GM23338 (cell line): Measurements from ENCODE around the gene CYSTM1. TPM values are rescaled to one million over a fixed set of nuclear protein-coding genes. Genes with fewer than 3 reads are reported as not detected.

ENCODE experiments used
- ATAC-seq: fragments of 200-7000 bp; cut with Tn5 transposase; 3 replicates; pipeline ENCODE4 v1.9.1; 2020
- DNase-seq: peaks from one replicate; pipeline ENCODE4 v3.0.0-alpha.2; 2015; ENCODE audit warnings: low spot score
- H2AFZ ChIP-seq: fragments of 200-600 bp; sonication (generic); 2 replicates; pipeline ENCODE4 v1.8.0; 2016; ENCODE audit warnings: antibody characterized with exemption, mild to moderate bottlenecking, moderate library complexity
- H3F3A ChIP-seq: fragments of 200-600 bp; sonication (generic); replicated peaks from 2 replicates; pipeline ENCODE4 v1.8.0; 2017; ENCODE audit warnings: antibody characterized with exemption, mixed run types, low read depth
- H3K27ac ChIP-seq: fragments of 200-600 bp; sonication (generic); 2 replicates; pipeline ENCODE4 v1.6.1; 2016; ENCODE audit warnings: low read depth
- H3K27me3 ChIP-seq: fragments of 200-600 bp; sonication (generic); 2 replicates; pipeline ENCODE4 v1.8.0; 2016; ENCODE audit warnings: mild to moderate bottlenecking, mixed run types, moderate library complexity; ENCODE audit not compliant: insufficient read depth
- H3K36me3 ChIP-seq: fragments of 200-600 bp; sonication (generic); 2 replicates; pipeline ENCODE4 v1.8.0; 2016; ENCODE audit warnings: mild to moderate bottlenecking; ENCODE audit not compliant: insufficient read depth
- H3K4me1 ChIP-seq: fragments of 200-600 bp; sonication (generic); 2 replicates; pipeline ENCODE4 v1.8.0; 2016; ENCODE audit warnings: mild to moderate bottlenecking, moderate library complexity; ENCODE audit not compliant: insufficient read depth
- H3K4me2 ChIP-seq: fragments of 200-600 bp; sonication (generic); 2 replicates; pipeline ENCODE4 v1.7.1; 2017; ENCODE audit warnings: mixed run types
- H3K4me3 ChIP-seq: fragments of 200-600 bp; sonication (generic); 2 replicates; pipeline ENCODE4 v1.6.1; 2016; ENCODE audit warnings: mixed run types
- H3K79me2 ChIP-seq: fragments of 200-600 bp; sonication (generic); replicated peaks from 2 replicates; pipeline ENCODE4 v1.8.0; 2017; ENCODE audit warnings: mild to moderate bottlenecking; ENCODE audit not compliant: insufficient read depth
- H3K9me2 ChIP-seq: fragments of 200-600 bp; sonication (generic); 2 replicates; pipeline ENCODE4 v1.8.0; 2017; ENCODE audit not compliant: insufficient read depth
- H4K20me1 ChIP-seq: fragments of 200-600 bp; sonication (generic); replicated peaks from 2 replicates; pipeline ENCODE4 v1.8.0; 2017; ENCODE audit warnings: mild to moderate bottlenecking; ENCODE audit not compliant: insufficient read depth
- H3K27ac Mint-ChIP-seq: 2 replicates; pipeline ENCODE4 v1.8.0; 2020; ENCODE audit warnings: inconsistent platforms, mild to moderate bottlenecking, moderate library complexity, mixed read lengths
- H3K27me3 Mint-ChIP-seq: 3 replicates; pipeline ENCODE4 v1.8.0; 2022; ENCODE audit warnings: low read depth, mild to moderate bottlenecking, moderate library complexity, mixed read lengths, inconsistent platforms; ENCODE audit not compliant: insufficient read depth, poor library complexity
- H3K36me3 Mint-ChIP-seq: 3 replicates; pipeline ENCODE4 v1.8.0; 2021; ENCODE audit warnings: low read depth, mild to moderate bottlenecking, inconsistent platforms, moderate library complexity, mixed read lengths
- H3K4me1 Mint-ChIP-seq: 3 replicates; pipeline ENCODE4 v1.8.0; 2020; ENCODE audit warnings: mild to moderate bottlenecking, inconsistent platforms, mixed read lengths
- H3K4me3 Mint-ChIP-seq: 3 replicates; pipeline ENCODE4 v1.8.0; 2021; ENCODE audit warnings: moderate library complexity, mild to moderate bottlenecking, inconsistent platforms, mixed read lengths
- H3K9me3 Mint-ChIP-seq: 3 replicates; pipeline ENCODE4 v1.8.0; 2020; ENCODE audit warnings: moderate library complexity, mild to moderate bottlenecking, inconsistent platforms, mixed read lengths
- EZH2 ChIP-seq: fragments of 200-600 bp; sonication (generic); IDR thresholded peaks from one replicate; pipeline ENCODE4 v1.8.0; 2017; ENCODE audit warnings: antibody characterized with exemption, mild to moderate bottlenecking, low read depth; ENCODE audit not compliant: unreplicated experiment
- JUNB ChIP-seq: IDR thresholded peaks from one replicate; pipeline ENCODE4 v1.6.1; 2016; ENCODE audit warnings: antibody characterized with exemption; ENCODE audit not compliant: unreplicated experiment
- NANOG ChIP-seq: IDR thresholded peaks from 2 replicates; pipeline ENCODE4 v1.6.1; 2016; ENCODE audit warnings: antibody characterized with exemption, borderline replicate concordance
- ZNF114 ChIP-seq: fragments of 250-450 bp; sonication (Bioruptor Pico); IDR thresholded peaks from 2 replicates; pipeline ENCODE4 v1.5.0; 2020; ENCODE audit warnings: mild to moderate bottlenecking, moderate library complexity
- ZNF331 ChIP-seq: fragments of 250-450 bp; sonication (Bioruptor Pico); IDR thresholded peaks from 2 replicates; pipeline ENCODE4 v1.5.0; 2020; ENCODE audit warnings: low read depth, mild to moderate bottlenecking, moderate library complexity
- polyA plus RNA-seq: library from polyadenylated mRNA; unstranded; fragments of >200 nt; fragmentation: Nextera tagmentation; extraction: Ambion mirVana; gene quantifications from 2 replicates; pipeline ENCODE4 v1.2.1, GENCODE V29; 2016
- total RNA-seq: library from RNA; depleted of rRNA; stranded (reverse); fragments of >200 nt; shearing (Covaris generic); gene quantifications from 2 replicates; pipeline ENCODE4 v1.2.3, GENCODE V29; 2014
- TF ChIP-seq, protein P1 (sequence below): fragments of 250-450 bp; sonication (Bioruptor Pico); IDR thresholded peaks from 2 replicates; pipeline ENCODE4 v1.5.0; 2020; ENCODE audit warnings: mild to moderate bottlenecking, moderate library complexity
- TF ChIP-seq, protein P2 (sequence below), 2 experiments: fragments of 200-600 bp in 1 of 2; sonication (generic) in 1 of 2; conservative IDR thresholded peaks; 2 replicates each; pipeline versions ENCODE4 v1.5.1 to v1.6.1; 2016 to 2017; ENCODE audit warnings: antibody characterized with exemption in 2 of 2, low read depth in 2 of 2, mild to moderate bottlenecking in 2 of 2, moderate library complexity in 1 of 2

The CYSTM1 gene
- total and polyA plus RNA-seq, 2 experiments from 2014 or later: 14.4 to 46.0 TPM

DNA sequence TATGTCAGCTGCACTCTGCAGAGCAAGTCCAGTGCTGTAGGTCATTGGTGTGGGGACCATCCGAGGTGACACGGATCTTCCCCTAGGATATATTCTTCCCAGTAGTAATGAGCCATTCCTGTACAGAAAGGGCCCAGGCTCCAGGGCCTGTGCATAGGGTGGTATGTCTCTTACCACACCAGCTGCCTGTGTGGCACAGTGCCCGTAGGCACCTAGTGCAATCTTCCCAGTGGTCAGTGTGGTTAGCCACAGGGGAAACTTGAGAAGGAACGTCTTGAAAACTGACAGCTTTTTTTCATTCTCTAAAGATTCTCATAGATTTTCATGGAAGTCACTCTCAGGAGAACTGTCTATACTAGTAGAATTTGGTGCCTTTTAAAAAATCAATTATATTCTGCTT, 39.8 kb downstream of the CYSTM1 start:
- no peaks in the 10 kb centered on the region for H3K79me2 ChIP-seq
- H3K4me2 ChIP-seq: no peak overlapping the region
- H2AFZ ChIP-seq: no peak overlapping the region
- H3K36me3 ChIP-seq: no peaks in the 10 kb centered on the region
- no peaks in the 10 kb centered on the region for H3K9me2 ChIP-seq
- 0 out of 2 replicates have a peak, but pooled peaks cover 4% of the 10 kb centered on the region for H4K20me1 ChIP-seq
- no peak overlapping the region for H3K4me3 ChIP-seq
- Mint-ChIP-seq H3K4me3 (no peak overlapping the region), H3K9me3 (no peaks in the 10 kb centered on the region), H3K36me3 (no peaks in the 10 kb centered on the region), H3K4me1 (peaks cover 6% of the 10 kb centered on the region; the same call in 2 of the 3 replicates), H3K27me3 (no peaks in the 10 kb centered on the region), H3K27ac (no peak overlapping the region)
- no peaks in the 10 kb centered on the region for H3K4me1 ChIP-seq
- H3F3A ChIP-seq: no peaks in the 10 kb centered on the region
- ATAC-seq: no peak
- TF ChIP-seq ZNF114 (CRISPR knock-in tag): no peak
- TF ChIP-seq, protein P1, sequence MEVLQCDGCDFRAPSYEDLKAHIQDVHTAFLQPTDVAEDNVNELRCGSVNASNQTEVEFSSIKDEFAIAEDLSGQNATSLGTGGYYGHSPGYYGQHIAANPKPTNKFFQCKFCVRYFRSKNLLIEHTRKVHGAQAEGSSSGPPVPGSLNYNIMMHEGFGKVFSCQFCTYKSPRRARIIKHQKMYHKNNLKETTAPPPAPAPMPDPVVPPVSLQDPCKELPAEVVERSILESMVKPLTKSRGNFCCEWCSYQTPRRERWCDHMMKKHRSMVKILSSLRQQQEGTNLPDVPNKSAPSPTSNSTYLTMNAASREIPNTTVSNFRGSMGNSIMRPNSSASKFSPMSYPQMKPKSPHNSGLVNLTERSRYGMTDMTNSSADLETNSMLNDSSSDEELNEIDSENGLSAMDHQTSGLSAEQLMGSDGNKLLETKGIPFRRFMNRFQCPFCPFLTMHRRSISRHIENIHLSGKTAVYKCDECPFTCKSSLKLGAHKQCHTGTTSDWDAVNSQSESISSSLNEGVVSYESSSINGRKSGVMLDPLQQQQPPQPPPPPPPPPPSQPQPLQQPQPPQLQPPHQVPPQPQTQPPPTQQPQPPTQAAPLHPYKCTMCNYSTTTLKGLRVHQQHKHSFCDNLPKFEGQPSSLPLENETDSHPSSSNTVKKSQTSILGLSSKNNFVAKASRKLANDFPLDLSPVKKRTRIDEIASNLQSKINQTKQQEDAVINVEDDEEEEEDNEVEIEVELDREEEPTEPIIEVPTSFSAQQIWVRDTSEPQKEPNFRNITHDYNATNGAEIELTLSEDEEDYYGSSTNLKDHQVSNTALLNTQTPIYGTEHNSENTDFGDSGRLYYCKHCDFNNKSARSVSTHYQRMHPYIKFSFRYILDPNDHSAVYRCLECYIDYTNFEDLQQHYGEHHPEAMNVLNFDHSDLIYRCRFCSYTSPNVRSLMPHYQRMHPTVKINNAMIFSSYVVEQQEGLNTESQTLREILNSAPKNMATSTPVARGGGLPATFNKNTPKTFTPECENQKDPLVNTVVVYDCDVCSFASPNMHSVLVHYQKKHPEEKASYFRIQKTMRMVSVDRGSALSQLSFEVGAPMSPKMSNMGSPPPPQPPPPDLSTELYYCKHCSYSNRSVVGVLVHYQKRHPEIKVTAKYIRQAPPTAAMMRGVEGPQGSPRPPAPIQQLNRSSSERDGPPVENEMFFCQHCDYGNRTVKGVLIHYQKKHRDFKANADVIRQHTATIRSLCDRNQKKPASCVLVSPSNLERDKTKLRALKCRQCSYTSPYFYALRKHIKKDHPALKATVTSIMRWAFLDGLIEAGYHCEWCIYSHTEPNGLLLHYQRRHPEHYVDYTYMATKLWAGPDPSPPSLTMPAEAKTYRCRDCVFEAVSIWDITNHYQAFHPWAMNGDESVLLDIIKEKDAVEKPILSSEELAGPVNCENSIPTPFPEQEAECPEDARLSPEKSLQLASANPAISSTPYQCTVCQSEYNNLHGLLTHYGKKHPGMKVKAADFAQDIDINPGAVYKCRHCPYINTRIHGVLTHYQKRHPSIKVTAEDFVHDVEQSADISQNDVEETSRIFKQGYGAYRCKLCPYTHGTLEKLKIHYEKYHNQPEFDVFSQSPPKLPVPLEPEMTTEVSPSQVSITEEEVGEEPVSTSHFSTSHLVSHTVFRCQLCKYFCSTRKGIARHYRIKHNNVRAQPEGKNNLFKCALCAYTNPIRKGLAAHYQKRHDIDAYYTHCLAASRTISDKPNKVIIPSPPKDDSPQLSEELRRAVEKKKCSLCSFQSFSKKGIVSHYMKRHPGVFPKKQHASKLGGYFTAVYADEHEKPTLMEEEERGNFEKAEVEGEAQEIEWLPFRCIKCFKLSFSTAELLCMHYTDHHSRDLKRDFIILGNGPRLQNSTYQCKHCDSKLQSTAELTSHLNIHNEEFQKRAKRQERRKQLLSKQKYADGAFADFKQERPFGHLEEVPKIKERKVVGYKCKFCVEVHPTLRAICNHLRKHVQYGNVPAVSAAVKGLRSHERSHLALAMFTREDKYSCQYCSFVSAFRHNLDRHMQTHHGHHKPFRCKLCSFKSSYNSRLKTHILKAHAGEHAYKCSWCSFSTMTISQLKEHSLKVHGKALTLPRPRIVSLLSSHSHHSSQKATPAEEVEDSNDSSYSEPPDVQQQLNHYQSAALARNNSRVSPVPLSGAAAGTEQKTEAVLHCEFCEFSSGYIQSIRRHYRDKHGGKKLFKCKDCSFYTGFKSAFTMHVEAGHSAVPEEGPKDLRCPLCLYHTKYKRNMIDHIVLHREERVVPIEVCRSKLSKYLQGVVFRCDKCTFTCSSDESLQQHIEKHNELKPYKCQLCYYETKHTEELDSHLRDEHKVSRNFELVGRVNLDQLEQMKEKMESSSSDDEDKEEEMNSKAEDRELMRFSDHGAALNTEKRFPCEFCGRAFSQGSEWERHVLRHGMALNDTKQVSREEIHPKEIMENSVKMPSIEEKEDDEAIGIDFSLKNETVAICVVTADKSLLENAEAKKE: no peak
- no peak for DNase-seq
- H3K27me3 ChIP-seq: no peaks in the 10 kb centered on the region
- no peak overlapping the region for H3K27ac ChIP-seq

DNA sequence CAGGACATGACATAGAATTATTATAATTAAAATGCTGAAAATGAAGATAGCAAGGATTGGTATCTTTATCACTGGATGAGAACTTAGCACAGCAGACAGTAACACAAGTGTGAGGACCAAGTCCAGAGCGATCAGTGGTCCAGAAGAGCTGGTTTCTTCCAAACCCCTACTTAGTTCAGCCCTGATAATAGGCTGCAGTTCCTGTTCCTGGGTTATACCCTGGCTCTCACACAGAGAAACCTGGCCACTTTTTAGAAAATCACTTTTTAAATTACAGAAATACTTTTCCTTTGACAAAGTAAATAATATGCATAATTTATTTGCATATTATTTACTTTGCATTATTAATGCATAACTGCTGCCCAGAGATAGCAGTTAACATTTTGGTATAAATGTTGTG, 40.3 kb downstream of the CYSTM1 start:
- Histone ChIP-seq H3K79me2 (no peaks in the 10 kb centered on the region), H3K27ac (no peak overlapping the region), H3K4me2 (no peak overlapping the region), H3F3A (no peaks in the 10 kb centered on the region), H3K9me2 (no peaks in the 10 kb centered on the region), H3K4me3 (no peak overlapping the region), H3K27me3 (no peaks in the 10 kb centered on the region), H2AFZ (no peak overlapping the region), H4K20me1 (0 out of 2 replicates have a peak, but pooled peaks cover 4% of the 10 kb centered on the region), H3K4me1 (no peaks in the 10 kb centered on the region), H3K36me3 (no peaks in the 10 kb centered on the region)
- Mint-ChIP-seq H3K27me3 (no peaks in the 10 kb centered on the region), H3K27ac (no peak overlapping the region), H3K4me3 (no peak overlapping the region), H3K4me1 (peaks cover 8% of the 10 kb centered on the region), H3K36me3 (no peaks in the 10 kb centered on the region), H3K9me3 (no peaks in the 10 kb centered on the region)
- TF ChIP-seq JUNB (no peak), ZNF331 (no peak), ZNF114 (CRISPR knock-in tag) (no peak), NANOG (no peak), EZH2 (no peak)
- TF ChIP-seq, protein P2, sequence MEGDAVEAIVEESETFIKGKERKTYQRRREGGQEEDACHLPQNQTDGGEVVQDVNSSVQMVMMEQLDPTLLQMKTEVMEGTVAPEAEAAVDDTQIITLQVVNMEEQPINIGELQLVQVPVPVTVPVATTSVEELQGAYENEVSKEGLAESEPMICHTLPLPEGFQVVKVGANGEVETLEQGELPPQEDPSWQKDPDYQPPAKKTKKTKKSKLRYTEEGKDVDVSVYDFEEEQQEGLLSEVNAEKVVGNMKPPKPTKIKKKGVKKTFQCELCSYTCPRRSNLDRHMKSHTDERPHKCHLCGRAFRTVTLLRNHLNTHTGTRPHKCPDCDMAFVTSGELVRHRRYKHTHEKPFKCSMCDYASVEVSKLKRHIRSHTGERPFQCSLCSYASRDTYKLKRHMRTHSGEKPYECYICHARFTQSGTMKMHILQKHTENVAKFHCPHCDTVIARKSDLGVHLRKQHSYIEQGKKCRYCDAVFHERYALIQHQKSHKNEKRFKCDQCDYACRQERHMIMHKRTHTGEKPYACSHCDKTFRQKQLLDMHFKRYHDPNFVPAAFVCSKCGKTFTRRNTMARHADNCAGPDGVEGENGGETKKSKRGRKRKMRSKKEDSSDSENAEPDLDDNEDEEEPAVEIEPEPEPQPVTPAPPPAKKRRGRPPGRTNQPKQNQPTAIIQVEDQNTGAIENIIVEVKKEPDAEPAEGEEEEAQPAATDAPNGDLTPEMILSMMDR (conservative IDR thresholded peaks at IDR 0.05; ENCODE audit: low read depth in 2 of 2): no peak
- no peak for ATAC-seq
- DNase-seq: no peak
